HEK293 (cell line): ENCODE data around the gene SYNJ1.

Experiments used
- PRDM2 ChIP-seq: fragments of 450-650 bp; formaldehyde crosslinking; IDR thresholded peaks from 2 replicates; pipeline ENCODE4 v1.5.1; 2016; ENCODE audit warnings: missing biosample characterization, missing genetic modification characterization, borderline replicate concordance
- PRDM4 ChIP-seq: fragments of 450-650 bp; formaldehyde crosslinking; IDR thresholded peaks from 2 replicates; pipeline ENCODE4 v1.5.1; 2017; ENCODE audit warnings: missing biosample characterization, missing genetic modification characterization
- SP2 ChIP-seq: fragments of 450-650 bp; formaldehyde crosslinking; IDR thresholded peaks from 2 replicates; pipeline ENCODE4 v1.5.1; 2016; ENCODE audit warnings: missing biosample characterization, missing genetic modification characterization
- ZNF112 ChIP-seq: fragments of 450-650 bp; formaldehyde crosslinking; IDR thresholded peaks from 2 replicates; pipeline ENCODE4 v1.5.0; 2017; ENCODE audit warnings: missing biosample characterization, missing genetic modification characterization
- ZNF174 ChIP-seq: fragments of 450-650 bp; formaldehyde crosslinking; IDR thresholded peaks from 2 replicates; pipeline ENCODE4 v1.5.0; 2017; ENCODE audit warnings: missing biosample characterization, mild to moderate bottlenecking, missing genetic modification characterization
- ZNF223 ChIP-seq: fragments of 450-650 bp; formaldehyde crosslinking; IDR thresholded peaks from 2 replicates; pipeline ENCODE4 v1.5.1; 2016; ENCODE audit warnings: missing biosample characterization, missing genetic modification characterization
- ZNF324 ChIP-seq: fragments of 450-650 bp; formaldehyde crosslinking; IDR thresholded peaks from 2 replicates; pipeline ENCODE4 v1.5.1; 2016; ENCODE audit warnings: missing biosample characterization, missing genetic modification characterization
- ZNF398 ChIP-seq: fragments of 450-650 bp; formaldehyde crosslinking; IDR thresholded peaks from 2 replicates; pipeline ENCODE4 v1.5.1; 2017; ENCODE audit warnings: missing biosample characterization, missing genetic modification characterization
- ZNF404 ChIP-seq: fragments of 450-650 bp; formaldehyde crosslinking; IDR thresholded peaks from 2 replicates; pipeline ENCODE4 v1.5.1; 2017; ENCODE audit warnings: missing biosample characterization, missing genetic modification characterization
- ZNF449 ChIP-seq: fragments of 450-650 bp; formaldehyde crosslinking; IDR thresholded peaks from 2 replicates; pipeline ENCODE4 v1.5.1; 2017; ENCODE audit warnings: missing biosample characterization, mild to moderate bottlenecking, missing genetic modification characterization, moderate library complexity
- ZNF473 ChIP-seq: fragments of 450-650 bp; formaldehyde crosslinking; IDR thresholded peaks from 2 replicates; pipeline ENCODE4 v1.5.1; 2017; ENCODE audit warnings: missing biosample characterization, missing genetic modification characterization
- ZNF561 ChIP-seq: fragments of 450-650 bp; IDR thresholded peaks from 2 replicates; pipeline ENCODE4 v1.5.1; 2018; ENCODE audit warnings: missing biosample characterization, missing genetic modification characterization, borderline replicate concordance
- ZNF830 ChIP-seq: fragments of 450-650 bp; IDR thresholded peaks from 2 replicates; pipeline ENCODE4 v1.5.0; 2018; ENCODE audit warnings: missing biosample characterization, missing genetic modification characterization, low read depth, mild to moderate bottlenecking, moderate library complexity
- ZSCAN16 ChIP-seq: fragments of 450-650 bp; formaldehyde crosslinking; IDR thresholded peaks from 2 replicates; pipeline ENCODE4 v1.5.1; 2016; ENCODE audit warnings: missing biosample characterization, missing genetic modification characterization
- TF ChIP-seq, protein P1 (sequence below): fragments of 450-650 bp; formaldehyde crosslinking; IDR thresholded peaks from 2 replicates; pipeline ENCODE4 v1.5.1; 2016; ENCODE audit warnings: missing biosample characterization, missing genetic modification characterization
- TF ChIP-seq, protein P2 (sequence below): fragments of 450-650 bp; formaldehyde crosslinking; IDR thresholded peaks from 2 replicates; pipeline ENCODE4 v1.5.1; 2016; ENCODE audit warnings: missing biosample characterization, missing genetic modification characterization
- TF ChIP-seq, protein P3 (sequence below): fragments of 450-650 bp; formaldehyde crosslinking; IDR thresholded peaks from 2 replicates; pipeline ENCODE4 v1.5.1; 2017; ENCODE audit warnings: missing biosample characterization, missing genetic modification characterization

Gene SYNJ1

GRCh38 chr21:32612075-32612998 lies 115.5 kb downstream of the SYNJ1 start, which contains the start of gene CFAP298 (continued):
- TF ChIP-seq, protein P1, sequence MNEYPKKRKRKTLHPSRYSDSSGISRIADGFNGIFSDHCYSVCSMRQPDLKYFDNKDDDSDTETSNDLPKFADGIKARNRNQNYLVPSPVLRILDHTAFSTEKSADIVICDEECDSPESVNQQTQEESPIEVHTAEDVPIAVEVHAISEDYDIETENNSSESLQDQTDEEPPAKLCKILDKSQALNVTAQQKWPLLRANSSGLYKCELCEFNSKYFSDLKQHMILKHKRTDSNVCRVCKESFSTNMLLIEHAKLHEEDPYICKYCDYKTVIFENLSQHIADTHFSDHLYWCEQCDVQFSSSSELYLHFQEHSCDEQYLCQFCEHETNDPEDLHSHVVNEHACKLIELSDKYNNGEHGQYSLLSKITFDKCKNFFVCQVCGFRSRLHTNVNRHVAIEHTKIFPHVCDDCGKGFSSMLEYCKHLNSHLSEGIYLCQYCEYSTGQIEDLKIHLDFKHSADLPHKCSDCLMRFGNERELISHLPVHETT (tag by site-specific recombination), result peak; percentile 97
- TF ChIP-seq ZNF174 (tag by site-specific recombination) (no peak), ZSCAN16 (tag by site-specific recombination) (peak; percentile 51; the same call in 1 of the 2 replicates), ZNF404 (tag by site-specific recombination) (no peak), SP2 (peak; percentile 94), ZNF561 (tag by site-specific recombination) (peak; percentile 99), ZNF223 (tag by site-specific recombination) (no peak), ZNF473 (no peak), ZNF398 (tag by site-specific recombination) (peak; percentile 61), ZNF449 (tag by site-specific recombination) (peak; percentile 52; the same call in 1 of the 2 replicates), ZNF112 (tag by site-specific recombination) (no peak), PRDM4 (tag by site-specific recombination) (peak; percentile 71), ZNF324 (tag by site-specific recombination) (peak; percentile 99), ZNF830 (tag by site-specific recombination) (no peak), PRDM2 (tag by site-specific recombination) (no peak)
- TF ChIP-seq, protein P2, sequence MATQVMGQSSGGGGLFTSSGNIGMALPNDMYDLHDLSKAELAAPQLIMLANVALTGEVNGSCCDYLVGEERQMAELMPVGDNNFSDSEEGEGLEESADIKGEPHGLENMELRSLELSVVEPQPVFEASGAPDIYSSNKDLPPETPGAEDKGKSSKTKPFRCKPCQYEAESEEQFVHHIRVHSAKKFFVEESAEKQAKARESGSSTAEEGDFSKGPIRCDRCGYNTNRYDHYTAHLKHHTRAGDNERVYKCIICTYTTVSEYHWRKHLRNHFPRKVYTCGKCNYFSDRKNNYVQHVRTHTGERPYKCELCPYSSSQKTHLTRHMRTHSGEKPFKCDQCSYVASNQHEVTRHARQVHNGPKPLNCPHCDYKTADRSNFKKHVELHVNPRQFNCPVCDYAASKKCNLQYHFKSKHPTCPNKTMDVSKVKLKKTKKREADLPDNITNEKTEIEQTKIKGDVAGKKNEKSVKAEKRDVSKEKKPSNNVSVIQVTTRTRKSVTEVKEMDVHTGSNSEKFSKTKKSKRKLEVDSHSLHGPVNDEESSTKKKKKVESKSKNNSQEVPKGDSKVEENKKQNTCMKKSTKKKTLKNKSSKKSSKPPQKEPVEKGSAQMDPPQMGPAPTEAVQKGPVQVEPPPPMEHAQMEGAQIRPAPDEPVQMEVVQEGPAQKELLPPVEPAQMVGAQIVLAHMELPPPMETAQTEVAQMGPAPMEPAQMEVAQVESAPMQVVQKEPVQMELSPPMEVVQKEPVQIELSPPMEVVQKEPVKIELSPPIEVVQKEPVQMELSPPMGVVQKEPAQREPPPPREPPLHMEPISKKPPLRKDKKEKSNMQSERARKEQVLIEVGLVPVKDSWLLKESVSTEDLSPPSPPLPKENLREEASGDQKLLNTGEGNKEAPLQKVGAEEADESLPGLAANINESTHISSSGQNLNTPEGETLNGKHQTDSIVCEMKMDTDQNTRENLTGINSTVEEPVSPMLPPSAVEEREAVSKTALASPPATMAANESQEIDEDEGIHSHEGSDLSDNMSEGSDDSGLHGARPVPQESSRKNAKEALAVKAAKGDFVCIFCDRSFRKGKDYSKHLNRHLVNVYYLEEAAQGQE (tag by site-specific recombination), result peak; percentile 76
- TF ChIP-seq, protein P3, sequence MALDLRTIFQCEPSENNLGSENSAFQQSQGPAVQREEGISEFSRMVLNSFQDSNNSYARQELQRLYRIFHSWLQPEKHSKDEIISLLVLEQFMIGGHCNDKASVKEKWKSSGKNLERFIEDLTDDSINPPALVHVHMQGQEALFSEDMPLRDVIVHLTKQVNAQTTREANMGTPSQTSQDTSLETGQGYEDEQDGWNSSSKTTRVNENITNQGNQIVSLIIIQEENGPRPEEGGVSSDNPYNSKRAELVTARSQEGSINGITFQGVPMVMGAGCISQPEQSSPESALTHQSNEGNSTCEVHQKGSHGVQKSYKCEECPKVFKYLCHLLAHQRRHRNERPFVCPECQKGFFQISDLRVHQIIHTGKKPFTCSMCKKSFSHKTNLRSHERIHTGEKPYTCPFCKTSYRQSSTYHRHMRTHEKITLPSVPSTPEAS (tag by site-specific recombination), result peak; percentile 80
